RCC 7860 (cell line): ENCODE data around the gene SMYD3.
"Not testable (repeated sequence)": the region's sequence is repeated elsewhere in the genome, so short reads cannot be mapped to it uniquely, and the experiment has no call there.

Source experiments
- DNase-seq: peaks from one replicate; pipeline ENCODE4 v3.0.0-alpha.2; 2015; ENCODE audit warnings: low spot score
- FAIRE-seq: peaks from 2 replicates; lab custom pipeline; 2012; peaks lifted over from hg19 to GRCh38; lab: Jason Lieb, UNC

Gene SMYD3

DNA sequence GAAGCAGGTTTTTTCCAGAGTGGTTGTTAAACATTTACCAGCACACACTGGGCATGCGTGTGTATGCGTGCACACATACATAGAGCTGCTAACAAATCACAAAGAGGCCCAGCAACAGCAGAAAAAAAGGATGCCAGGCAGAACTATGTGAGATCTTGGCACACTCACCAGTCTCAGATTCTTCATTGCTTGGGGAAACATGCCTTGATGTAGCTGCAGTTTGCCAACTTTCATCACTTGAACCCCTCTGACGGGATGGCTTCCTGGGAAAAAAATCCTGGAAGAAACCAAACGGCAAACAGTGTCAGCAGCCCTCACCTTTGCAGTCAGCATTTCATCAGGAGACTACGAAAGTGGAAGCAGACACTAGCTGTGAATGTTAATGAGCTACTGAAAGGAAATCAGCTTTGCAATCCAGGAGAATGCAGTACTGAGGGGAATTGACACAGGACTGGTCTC, 743.2 kb downstream of the SMYD3 start:
- DNase-seq (no peak), FAIRE-seq (no peak)

- DNase-seq (no peak), FAIRE-seq (no peak)
Observed at GRCh38 chr1:245762396-245762910, 744.6 kb downstream of the SMYD3 start.

DNA sequence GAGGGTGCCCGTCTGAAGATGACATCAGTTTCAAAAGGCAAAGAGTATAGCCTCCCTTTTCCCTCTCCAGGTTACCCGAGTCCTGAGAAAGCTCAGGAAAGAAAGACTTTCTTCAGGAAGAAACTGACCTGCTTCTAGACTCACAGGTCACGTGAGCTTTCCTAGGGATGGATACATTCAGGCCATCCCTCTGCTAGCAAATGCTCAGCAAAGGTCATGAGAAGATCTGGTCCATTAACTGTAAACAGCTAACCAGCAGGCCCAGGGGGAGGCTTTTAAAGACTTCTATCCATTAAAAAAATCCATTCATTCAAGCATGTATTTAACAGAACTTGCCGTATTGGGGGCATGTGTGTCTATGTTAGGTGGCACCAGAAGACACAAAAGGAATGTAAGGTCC, 746.8 kb downstream of the SMYD3 start:
- FAIRE-seq (no peak), DNase-seq (no peak)

DNA sequence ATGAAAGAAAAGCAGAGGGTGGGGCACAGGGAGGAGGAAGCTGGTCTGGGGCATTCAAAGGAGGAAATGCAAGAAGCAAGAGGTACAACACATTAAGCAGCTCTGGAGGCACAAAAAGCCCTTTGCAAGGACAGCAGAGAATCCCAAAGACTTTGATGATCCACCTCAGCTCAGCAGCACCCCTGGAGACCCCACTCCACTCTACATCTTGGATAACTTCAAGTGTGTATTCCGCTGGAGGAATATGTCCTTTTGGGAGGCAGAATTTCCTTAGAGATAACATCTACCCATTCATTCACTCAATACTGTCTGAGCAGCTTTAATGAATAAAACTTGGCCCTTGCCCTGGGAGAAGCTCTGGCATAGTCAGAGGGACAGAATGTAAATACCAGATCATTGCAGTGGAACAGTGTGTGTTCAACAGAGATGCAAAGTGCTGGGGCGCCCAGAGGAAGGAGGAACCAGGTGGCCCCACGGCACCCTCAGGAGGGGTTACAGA, 752.6 kb downstream of the SMYD3 start:
- DNase-seq, result no peak
- no peak for FAIRE-seq

GRCh38 chr1:245753807-245754206, 753.3 kb downstream of the SMYD3 start:
- FAIRE-seq (no peak), DNase-seq (no peak)

GRCh38 chr1:245752561-245752960, 754.5 kb downstream of the SMYD3 start:
- DNase-seq, result no peak
- no peak for FAIRE-seq

- FAIRE-seq, result no peak
- no peak for DNase-seq
Observed at GRCh38 chr1:245751726-245752470, 755.2 kb downstream of the SMYD3 start.

- no peak for DNase-seq
- FAIRE-seq, result no peak
Observed at GRCh38 chr1:245751116-245751515, 756.0 kb downstream of the SMYD3 start.

DNA sequence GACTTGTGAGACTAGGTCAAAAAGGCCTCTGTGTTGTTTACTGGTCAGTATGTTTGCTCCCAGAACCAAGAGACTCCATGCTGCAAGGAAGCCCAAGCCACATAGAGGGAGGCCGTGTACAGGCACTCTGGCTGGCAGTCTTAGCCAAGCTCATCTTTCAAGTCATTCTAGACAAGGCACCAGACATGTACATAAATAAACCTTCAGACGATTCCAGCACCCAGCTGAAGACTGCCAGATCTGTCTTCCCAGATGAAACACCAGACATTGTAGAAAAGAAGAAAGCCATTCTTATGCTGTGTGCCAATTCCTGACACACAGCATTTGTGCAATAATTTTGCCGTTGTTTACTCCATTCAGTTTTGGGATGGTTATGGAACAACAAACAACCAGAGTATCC, 756.8 kb downstream of the SMYD3 start:
- FAIRE-seq (no peak), DNase-seq (no peak)

DNA sequence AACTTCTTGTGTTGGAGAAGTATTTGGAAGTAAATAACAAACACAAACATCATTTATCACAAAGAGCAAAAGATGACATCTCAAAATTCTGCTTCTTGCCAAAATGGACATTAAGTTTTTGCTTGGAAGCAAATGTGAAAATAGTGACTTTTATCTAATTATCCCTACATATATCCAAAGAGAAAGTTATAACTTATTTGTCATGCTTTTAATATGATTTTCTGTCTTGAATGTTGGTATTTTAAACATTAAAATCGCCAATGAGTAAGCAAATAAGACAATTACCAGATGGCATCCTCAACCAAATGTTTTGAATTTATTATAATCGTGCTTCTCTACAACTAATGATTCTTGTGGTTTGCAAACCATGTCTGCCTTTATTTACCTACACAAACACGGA, 758.0 kb downstream of the SMYD3 start:
- DNase-seq (no peak), FAIRE-seq (no peak)

DNA sequence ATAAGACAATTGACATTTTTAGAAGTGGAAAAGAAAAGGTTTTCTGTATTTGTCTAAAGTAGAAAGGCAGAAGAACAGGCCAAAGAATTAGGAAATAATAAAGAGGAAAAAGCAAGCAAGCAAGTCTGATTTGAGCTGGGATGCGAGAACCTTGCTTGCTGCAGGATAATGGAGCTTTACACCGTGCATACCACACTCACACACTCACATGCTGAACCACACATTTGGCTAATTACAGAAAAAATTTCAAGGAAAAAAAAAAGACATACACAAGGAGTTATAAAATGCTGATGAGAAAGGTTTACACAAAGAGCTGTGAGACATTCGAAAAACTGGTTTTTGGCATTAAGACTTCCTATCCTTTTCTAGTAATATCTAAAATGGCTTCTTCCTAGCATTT, 758.4 kb downstream of the SMYD3 start:
- no peak for FAIRE-seq

DNA sequence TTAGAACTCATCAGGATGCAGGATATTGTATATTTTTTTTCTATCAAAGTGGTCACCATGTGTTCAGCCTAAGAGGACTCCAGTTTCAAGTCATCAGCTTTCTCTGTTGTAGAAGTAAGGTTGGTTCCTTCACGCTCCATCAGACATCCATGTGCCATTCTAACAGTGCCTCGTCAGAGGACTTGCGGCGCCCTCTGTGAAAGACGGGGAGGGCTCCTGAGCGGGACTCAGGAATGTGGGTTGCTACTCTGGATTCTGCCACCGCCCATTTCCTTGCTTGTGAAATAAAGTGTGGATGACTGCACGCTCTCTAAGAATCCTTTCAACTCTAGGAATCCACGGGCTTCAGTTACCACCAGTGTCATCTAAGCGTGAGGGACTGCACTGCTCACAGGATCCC, 758.8 kb downstream of the SMYD3 start:
- DNase-seq (no peak), FAIRE-seq (no peak)

More for the DNA sequence above, 758.4 kb downstream of the SMYD3 start:
- DNase-seq, result no peak

- peak; percentile 43 for DNase-seq
- FAIRE-seq, result no peak
Observed at GRCh38 chr1:245742896-245743295, 764.2 kb downstream of the SMYD3 start.

DNA sequence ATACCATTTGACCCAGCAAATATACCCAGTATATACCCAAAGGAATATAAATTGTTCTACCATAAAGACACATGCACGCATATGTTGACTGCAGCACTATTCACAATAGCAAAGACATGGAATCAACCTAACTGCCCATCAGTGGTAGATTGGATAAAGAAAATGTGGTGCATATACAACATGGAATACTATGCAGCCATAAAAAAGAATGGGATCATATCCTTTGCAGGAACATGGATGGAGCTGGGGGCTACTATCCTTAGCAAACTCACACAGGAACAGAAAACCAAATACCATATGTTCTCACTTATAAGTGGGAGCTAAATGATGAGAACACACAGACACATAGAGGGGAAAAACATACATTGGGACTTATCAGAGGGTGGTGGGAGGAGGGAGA, 766.7 kb downstream of the SMYD3 start:
- DNase-seq, FAIRE-seq: not testable (repeated sequence)

- no peak for DNase-seq
- FAIRE-seq, result no peak
Observed at GRCh38 chr1:245730801-245731200, 776.3 kb downstream of the SMYD3 start.

DNA sequence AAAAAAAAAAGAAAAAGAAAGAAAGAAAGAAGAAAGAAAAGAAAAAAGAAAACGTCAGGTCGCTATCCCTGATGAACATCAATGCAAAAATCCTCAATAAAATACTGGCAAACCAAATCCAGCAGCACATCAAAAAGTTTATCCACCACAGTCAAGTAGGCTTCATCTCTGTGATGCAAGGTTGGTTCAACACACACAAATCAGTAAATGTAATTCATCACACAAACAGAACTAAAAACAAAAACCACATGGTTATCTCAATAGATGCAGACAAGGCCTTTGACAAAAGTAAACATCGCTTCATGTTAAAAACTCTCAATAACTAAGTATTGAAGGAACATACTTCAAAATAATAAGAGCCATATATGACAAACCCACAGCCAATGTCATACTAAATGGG, 779.0 kb downstream of the SMYD3 start:
- DNase-seq, FAIRE-seq: not testable (repeated sequence)

- FAIRE-seq, result no peak
- DNase-seq, result no peak
Observed at GRCh38 chr1:245721488-245721887, 785.6 kb downstream of the SMYD3 start.

- FAIRE-seq, result no peak
Observed at GRCh38 chr1:245718951-245719350, 788.1 kb downstream of the SMYD3 start.

DNA sequence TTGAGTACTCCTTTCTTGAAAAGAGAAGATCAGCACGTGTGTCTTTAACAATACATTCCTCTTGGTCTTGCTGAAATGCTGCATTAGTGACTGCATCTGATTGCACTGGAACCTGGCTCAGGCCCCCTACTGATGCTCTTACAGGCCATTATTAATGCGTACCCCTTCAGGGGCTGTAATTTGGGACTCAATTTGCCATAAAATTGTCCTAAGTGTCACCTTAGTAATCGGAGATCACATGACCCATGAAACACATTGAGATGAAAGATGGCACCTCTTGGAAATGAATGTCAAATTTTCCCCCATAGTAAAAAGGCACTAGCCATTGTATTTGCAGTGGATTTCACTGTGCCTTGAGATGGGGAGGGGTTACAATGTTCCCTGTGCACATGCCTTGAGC, 789.0 kb downstream of the SMYD3 start:
- DNase-seq (no peak), FAIRE-seq (no peak)

More at GRCh38 chr1:245718951-245719350, 788.1 kb downstream of the SMYD3 start:
- DNase-seq, result no peak

DNA sequence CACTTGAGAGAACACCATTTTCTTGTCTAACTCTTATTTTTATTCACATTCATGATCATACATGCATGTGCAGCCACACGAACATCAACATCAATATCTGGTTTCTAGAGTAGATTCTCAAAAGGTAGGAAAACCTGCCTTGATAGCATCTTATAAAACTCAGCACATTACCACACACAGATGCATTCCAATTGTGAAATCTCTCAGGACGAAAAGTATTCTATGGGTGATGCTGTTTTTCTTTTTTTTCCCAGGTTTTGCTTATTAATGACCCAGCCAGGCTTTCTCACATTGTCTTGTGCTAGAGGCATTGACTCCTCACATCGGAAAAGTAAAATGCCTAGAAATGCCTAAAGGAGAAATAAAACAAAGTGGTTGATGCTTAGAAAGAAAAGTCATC, 789.5 kb downstream of the SMYD3 start:
- no peak for FAIRE-seq

DNA sequence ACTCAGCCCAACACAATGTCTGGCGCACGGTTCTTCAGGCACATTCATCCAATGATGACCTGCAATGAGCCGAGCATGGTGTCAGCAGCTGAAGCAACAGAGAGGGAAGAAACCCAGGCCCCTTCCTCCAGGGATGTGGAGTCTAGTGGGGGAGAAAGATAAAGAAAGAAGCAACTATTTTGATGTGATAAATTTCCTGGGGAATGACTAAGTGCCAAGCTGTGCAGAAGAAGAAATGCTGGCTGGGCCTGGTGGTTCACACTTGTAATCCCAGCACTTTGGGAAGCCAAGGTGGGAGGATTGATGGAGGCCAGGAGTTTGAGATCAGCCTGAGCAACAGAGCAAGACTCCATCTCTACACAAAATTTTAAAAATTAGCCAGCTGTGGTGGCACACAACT, 790.5 kb downstream of the SMYD3 start:
- FAIRE-seq (no peak), DNase-seq (no peak)

More for the DNA sequence above, 789.5 kb downstream of the SMYD3 start:
- DNase-seq, result no peak

GRCh38 chr1:245715970-245716369, 791.1 kb downstream of the SMYD3 start:
- peak; percentile 50 for FAIRE-seq

More at GRCh38 chr1:245715970-245716369, 791.1 kb downstream of the SMYD3 start:
- DNase-seq, result peak; percentile 82
